KOPT-K1 (cell line): ENCODE results near the gene TCL1A.

Experiments
- H3K27ac ChIP-seq: fragments of 200-600 bp; sonication (generic); 2 replicates; pipeline ENCODE4 v1.5.1; 2016; ENCODE audit warnings: antibody characterized with exemption, mild to moderate bottlenecking, low read depth, low read length; ENCODE audit not compliant: poor library complexity, severe bottlenecking
- H3K36me3 ChIP-seq: fragments of 200-600 bp; sonication (generic); 2 replicates; pipeline ENCODE4 v1.5.1; 2017; ENCODE audit warnings: antibody characterized with exemption, mild to moderate bottlenecking, low read length, moderate library complexity; ENCODE audit not compliant: insufficient read depth
- H3K9me3 ChIP-seq: fragments of 200-600 bp; sonication (generic); 2 replicates; pipeline ENCODE4 v1.5.1; 2017; ENCODE audit warnings: antibody characterized with exemption, low read length, mild to moderate bottlenecking; ENCODE audit not compliant: insufficient read depth, poor library complexity, severe bottlenecking

TCL1A gene

DNA sequence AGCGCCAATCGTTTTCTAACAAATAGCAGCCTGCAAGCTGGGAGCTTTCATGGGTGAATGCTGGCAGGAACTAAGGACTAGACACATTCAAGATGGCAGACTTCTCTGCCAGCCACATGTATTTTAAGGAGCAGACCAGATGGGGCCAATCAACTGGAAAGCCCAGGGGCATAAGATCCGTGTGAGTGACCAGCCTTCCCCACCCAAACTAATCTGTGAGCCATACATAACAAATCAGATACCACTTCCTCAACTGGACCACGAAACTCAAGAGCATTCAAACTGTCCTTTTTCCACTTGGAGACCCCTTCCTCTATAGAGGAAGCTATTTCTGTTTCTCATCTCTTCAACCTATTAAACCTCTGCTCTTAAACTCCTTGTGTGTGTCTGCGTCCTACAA, 18.0 kb downstream of the TCL1A start:
- no peaks in the 10 kb centered on the region for H3K9me3 ChIP-seq
- no peak overlapping the region for H3K27ac ChIP-seq
- no peaks in the 10 kb centered on the region for H3K36me3 ChIP-seq

DNA sequence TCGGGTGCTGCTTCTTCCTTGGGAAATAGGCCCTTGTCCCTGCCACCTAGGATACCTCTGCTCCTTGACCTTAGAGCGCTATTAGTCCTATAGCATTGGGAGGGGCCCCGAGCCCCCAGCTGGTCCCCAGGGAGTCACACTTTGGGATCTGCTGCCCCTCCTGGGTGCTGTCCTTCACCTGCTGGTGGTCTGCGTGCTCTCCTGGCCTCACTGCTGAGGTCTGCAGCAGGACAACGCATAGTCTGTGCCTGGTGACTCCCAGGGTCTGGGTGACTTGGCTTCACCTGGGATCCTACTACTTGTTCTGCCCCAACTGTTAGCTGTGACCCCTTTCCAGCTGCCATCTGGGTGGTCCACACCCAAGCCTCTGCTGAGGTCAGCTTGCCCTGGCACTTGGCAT, 18.9 kb downstream of the TCL1A start:
- no peaks in the 10 kb centered on the region for H3K9me3 ChIP-seq

DNA sequence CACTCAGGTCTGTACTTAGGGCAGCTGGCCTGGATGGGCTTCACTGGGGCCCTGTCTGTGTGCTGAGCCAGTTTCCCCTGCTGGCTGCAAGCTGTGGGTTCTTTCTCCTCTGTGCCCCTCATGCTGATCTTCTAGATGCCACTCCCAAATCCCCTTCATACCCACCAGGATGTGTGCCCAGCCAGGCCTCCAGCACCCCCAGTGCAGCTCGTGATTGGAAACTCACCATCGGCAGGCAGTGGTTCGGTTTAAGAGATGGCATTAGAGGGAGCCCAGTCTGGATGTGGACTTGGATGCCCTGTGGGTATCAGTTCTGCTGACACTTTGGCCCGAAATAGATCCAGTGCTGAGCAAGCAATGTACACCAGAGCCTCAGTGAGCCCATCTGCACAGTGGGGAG, 21.8 kb downstream of the TCL1A start:
- Histone ChIP-seq H3K36me3 (no peaks in the 10 kb centered on the region), H3K27ac (no peak overlapping the region), H3K9me3 (no peaks in the 10 kb centered on the region)

More for the DNA sequence above, 18.9 kb downstream of the TCL1A start:
- Histone ChIP-seq H3K27ac (no peak overlapping the region), H3K36me3 (no peaks in the 10 kb centered on the region)

DNA sequence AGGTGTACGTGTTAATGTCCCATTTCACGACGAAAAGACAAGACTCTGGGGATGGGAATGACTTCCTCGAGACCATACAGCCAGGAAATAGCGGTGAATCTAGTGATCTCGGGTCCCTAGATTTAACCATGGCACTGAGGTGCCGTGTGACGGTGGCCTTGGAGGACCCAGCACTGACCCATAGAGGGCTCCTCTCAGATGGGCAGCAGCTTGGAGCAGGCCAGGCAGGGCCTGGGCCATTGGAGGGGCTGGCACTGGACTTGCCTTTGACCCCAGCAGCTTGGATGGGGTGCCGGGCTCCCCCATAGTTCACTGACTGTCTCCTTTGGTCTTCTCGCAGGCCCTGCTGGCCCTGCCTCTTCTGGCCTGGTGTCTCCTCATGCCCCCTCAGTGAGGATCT, 22.3 kb downstream of the TCL1A start:
- Histone ChIP-seq H3K9me3 (no peaks in the 10 kb centered on the region), H3K36me3 (no peaks in the 10 kb centered on the region), H3K27ac (no peak overlapping the region)

DNA sequence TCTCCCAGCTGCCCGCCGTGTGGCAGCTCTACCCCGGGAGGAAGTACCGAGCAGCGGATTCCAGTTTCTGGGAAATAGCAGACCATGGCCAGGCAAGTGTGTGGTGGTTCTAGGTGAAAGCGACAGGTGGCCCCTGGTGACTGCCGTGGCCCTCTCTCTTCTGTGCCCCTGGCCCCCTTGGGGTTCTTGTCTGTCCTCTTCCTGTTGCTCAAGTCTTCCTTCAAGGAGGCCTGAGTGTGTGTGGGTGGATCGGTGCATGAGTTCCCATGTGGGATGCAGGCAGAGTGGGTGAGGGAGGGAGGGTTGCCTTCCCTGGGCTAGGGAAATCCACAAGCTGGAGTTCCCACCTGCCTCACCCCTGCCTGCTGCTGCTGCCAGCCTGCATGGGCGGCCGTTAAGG, 23.1 kb downstream of the TCL1A start:
- Histone ChIP-seq H3K27ac (no peak overlapping the region), H3K9me3 (no peaks in the 10 kb centered on the region)

DNA sequence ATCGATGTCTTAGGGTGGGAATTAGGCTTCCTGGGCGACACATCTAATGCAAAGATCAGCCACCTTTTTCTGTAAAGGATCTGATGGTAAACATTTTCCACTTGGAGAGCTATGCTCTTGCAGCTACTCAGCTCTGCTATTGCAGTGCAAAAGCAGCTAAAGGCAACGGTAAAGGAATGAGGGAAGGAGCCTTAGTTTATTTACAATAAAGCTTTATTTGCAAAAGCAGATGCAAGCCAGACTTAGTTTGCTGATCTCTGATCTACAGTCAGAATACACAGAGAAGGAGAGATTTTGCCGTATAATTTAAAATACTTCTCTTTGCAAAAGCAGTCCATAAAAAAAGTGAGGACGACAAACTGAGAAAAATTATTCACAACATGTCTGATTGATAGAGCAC, 24.5 kb downstream of the TCL1A start:
- Histone ChIP-seq H3K36me3 (no peaks in the 10 kb centered on the region), H3K27ac (no peak overlapping the region), H3K9me3 (no peaks in the 10 kb centered on the region)

More for the DNA sequence above, 23.1 kb downstream of the TCL1A start:
- H3K36me3 ChIP-seq = no peaks in the 10 kb centered on the region

DNA sequence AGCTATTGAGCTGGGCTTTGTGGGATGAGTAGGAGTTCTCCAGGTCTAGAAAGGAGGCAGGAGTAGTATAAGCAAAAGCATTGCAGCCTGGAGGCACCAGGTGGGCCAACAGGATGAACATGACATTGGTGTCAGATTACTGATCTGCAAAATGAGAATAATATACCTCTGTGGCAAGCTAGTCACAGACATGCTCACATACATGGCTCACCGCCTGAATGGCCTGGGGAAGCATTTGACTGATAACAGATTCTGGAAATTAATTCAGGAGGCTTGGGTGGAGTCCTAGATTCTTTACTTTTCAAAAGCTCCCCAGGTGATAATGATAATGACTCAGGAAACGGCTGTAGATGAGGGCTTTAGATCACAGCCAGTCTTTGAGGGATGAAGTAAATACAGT, 27.0 kb downstream of the TCL1A start:
- Histone ChIP-seq H3K36me3 (no peaks in the 10 kb centered on the region), H3K27ac (no peak overlapping the region), H3K9me3 (no peaks in the 10 kb centered on the region)

DNA sequence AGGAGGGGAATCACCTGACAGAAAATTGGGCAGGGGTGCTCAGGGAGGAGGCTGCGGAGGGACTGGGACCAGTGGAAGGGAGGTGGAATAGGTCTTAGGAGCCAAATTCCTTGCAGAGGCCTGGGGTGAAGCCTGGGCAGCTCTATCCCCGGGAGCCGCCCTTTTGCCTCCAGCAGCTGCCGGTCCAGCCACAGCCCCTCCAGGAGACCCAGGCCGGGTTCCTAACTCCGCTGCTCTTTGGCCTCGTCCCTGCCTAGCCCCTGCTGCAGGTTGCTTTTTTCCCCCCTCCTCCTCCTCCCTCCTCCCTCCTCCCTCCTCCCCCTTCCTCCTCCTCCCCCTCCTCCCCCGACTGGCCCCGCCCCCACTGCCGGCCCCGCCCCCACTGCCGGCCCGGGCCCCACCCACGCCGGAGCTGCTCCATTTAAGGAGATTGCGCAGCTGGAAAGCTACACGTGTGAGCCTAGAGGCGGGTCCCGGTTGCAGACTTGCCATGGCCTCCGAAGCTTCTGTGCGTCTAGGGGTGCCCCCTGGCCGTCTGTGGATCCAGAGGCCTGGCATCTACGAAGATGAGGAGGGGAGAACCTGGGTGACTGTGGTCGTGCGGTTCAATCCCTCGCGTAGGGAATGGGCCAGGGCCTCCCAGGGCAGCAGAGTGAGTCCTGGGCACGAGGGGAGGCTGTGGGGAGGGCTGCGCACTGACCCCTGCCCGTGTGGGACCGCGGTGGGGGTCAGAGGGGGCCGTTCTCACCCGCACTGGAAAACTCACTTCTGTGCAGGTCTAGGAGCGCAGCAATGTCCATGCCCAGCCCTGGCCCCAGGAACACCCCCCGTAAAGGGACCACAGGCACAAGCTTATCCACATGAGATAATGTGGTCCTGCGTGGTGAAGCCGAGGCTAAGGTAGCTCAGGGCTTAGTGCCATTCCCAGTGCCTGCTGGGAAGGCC, 27.7 kb downstream of the TCL1A start, which contains the start of gene TCL1B:
TSS of gene TCL1B (plus strand) at position 449 of the 945 bp plus-strand sequence. CDS start at position 491, 42 bp downstream.
- H3K27ac ChIP-seq = no peak within 1 kb of the TSS

DNA sequence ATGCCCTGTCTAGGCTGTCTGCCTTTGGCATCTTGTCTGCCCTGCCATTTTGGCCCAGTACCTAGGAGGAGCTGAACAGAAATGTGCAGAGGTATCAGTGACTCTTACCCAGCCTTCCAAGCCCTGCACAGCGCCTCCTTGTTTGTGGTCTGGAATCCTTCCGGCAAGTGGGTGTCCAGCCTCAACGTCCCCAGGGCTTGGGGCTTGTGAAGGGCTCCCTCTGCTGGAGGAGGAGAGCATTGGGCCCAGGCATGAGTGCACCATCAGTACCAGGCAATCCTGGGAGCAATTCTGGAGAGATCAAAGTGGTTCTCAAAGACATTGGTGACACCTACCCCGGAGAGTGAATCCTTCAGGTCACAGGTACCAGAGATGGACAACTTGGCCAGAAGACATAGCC, 30.1 kb downstream of the TCL1A start:
- Histone ChIP-seq H3K9me3 (no peaks in the 10 kb centered on the region), H3K27ac (no peak overlapping the region), H3K36me3 (no peaks in the 10 kb centered on the region)

More for the DNA sequence above, 27.7 kb downstream of the TCL1A start, which contains the start of gene TCL1B:
- Histone ChIP-seq H3K36me3 (no peaks in the 10 kb centered on the region), H3K9me3 (no peaks in the 10 kb centered on the region)

DNA sequence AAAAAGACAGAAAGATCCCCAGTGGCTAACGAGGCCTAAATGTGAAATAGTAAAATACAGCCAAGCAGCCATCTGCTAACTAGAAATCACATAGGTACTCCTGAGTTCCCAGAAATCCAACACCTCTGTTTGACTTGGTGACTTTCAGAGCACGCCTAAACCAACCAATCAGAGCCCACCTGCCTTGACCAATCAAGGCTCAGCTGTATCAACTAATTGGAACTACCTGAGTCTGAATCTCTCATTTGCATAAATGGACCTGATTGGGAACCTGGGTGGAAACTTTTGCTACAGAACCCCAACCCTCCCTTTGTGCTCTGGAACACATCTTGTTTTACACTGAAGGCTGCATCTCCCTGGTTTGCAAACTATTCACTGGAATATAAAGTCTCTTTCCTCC, 32.8 kb downstream of the TCL1A start:
- Histone ChIP-seq H3K36me3 (no peaks in the 10 kb centered on the region), H3K27ac (no peak overlapping the region), H3K9me3 (peaks cover 9% of the 10 kb centered on the region)

DNA sequence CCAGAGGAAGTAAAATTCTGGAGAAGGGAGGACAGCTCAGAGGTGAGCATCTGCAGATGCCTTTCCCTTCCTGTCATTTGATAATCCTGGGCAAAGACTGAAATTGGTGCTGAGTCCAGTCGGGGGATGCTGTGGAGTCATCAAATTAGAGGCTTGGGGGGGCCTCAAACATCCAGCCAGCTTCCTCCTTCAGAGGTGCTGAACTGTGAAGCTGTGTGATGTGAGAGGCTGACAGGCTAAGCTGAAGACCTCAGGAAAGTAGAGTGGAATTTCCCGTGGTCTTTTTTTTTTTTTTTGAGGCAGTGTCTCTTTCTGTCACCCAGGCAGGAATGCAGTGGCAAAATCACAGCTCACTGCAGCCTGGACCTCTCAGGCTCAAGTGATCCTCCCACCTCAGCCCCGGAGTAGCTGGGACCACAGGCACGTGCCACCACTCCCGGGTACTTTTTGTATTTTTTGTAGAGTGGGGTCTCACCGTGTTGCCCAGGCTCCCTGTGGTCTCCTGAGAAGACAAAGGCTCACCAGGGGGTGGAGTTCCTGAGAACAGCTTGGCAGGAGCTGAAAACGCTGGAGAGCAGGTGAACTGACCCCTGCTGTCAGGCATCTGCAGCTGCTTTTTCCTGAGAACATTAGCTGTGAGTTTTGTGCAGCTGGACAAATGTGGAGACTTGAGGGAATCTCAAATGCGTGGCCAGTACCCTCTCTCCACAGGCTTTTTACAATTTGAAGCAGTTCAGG, 33.8 kb downstream of the TCL1A start:
- no peaks in the 10 kb centered on the region for H3K36me3 ChIP-seq
- H3K27ac ChIP-seq = no peak overlapping the region
- peaks cover 9% of the 10 kb centered on the region for H3K9me3 ChIP-seq

DNA sequence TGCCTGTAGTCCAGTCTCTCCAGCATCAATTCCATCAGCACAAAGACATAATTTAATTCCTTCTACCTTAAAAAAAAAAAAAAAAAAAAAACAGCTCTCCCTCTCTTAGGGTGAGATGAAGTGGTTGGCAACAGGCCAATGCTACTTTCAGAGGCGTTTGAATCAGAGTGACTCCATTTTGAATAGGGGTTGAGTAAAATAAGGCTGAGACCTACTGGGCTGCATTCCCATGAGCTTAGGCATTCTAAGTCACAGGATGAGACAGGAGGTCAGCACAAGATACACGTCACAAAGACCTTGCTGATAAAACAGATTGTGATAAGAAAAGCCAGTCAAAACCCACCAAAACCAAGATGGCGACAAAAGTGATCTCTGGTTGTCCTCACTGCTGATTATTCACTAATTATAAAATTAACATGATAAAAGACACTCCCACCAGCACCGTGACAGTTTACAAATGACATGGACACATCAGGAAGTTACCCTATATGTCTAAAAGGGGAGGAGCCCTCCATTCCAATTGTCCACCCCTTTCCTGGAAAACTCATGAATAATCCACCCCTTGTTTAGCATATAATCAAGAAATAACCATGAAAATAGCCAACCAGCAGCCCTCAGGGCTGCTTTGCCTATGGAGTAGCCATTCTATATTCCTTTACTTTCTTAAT, 34.6 kb downstream of the TCL1A start:
- Histone ChIP-seq H3K27ac (no peak overlapping the region), H3K36me3 (no peaks in the 10 kb centered on the region), H3K9me3 (peaks cover 9% of the 10 kb centered on the region)

DNA sequence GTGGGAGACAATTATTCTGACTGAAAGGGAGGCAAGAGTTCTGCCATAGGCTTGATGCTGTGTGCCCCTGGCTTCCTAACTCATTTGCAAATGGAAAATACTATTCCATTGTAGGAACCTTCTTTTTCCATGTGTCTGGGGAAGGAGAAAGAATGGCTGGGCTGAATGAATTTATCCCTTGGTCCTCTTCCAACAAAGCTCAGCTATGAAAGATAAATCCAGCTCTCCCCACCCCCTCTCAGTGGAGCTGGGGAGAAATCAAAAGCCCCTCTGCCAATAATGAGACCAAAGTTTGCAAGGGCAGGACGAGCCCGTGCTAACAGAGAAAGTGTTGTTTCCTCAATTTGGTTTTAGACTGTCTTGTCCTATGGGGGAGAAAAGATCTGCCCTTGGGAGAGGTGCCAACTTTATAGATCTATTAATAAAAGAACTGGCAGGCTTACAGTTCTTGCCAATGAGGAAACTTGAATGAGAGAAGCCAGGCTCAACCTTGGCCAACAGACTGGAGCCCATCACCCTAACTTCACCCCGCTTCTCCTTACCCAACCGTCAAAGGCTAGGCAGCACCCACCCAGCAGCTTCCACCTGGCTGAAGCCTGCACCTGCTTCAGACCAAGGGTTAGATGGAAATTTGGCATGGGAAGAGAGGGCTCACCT, 36.6 kb downstream of the TCL1A start:
- peaks cover 9% of the 10 kb centered on the region for H3K9me3 ChIP-seq
- H3K27ac ChIP-seq = no peak overlapping the region
- no peaks in the 10 kb centered on the region for H3K36me3 ChIP-seq

DNA sequence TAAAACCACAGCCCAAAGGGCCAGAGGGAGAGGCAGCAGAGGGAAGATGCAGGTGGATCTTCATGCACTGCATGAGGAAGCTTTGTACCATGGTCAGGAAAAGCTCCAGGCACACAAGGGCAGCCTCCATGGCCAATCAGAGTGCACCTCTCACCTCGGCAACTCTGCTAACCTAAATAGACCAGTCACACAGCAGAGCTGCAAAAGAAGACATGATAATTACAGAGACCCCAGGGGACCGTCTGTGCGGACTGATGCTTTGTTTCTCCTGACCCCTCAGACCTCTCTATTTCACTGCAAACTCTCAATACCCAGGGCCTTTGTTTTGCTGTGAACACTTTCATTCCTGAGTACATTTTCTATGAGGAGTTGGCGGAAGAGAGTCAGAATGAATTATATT, 38.4 kb downstream of the TCL1A start:
- H3K36me3 ChIP-seq = no peaks in the 10 kb centered on the region

More for the DNA sequence above, 38.4 kb downstream of the TCL1A start:
- Histone ChIP-seq H3K9me3 (peaks cover 9% of the 10 kb centered on the region), H3K27ac (no peak overlapping the region)
